H1 (cell line): ENCODE results near the gene MED23. TPM values are rescaled to one million over a fixed set of nuclear protein-coding genes. Genes with fewer than 3 reads are reported as not detected.
A peak's percentile ranks its signal among the peaks of the same experiment; 100 is the strongest.

Experiments used
- CTCF ChIA-PET: fragments of 300-600 bp; sonication (Branson Sonifier 250); formaldehyde crosslinking; loops from one replicate; lab custom pipeline; 2021; ENCODE audit not compliant: partially characterized antibody; lab: Charles Lee
- POLR2A ChIA-PET: fragments of 300-600 bp; sonication (Branson Sonifier 250); formaldehyde crosslinking; loops from one replicate; lab custom pipeline; 2021; ENCODE audit warnings: inconsistent platforms; ENCODE audit not compliant: partially characterized antibody; lab: Charles Lee
- DNase-seq, 2 experiments: peaks; one replicate each; pipeline versions ENCODE4 v3.0.0 to v3.0.0-alpha.2; 2010 to 2022; ENCODE audit warnings: low spot score in 2 of 2, low read depth in 1 of 2, mixed read lengths in 1 of 2
- FAIRE-seq: peaks from 2 replicates; lab custom pipeline; 2011; peaks lifted over from hg19 to GRCh38; lab: Jason Lieb, UNC
- H2AFZ ChIP-seq: 2 replicates; pipeline ENCODE4 v1.8.1; 2012; ENCODE audit warnings: low read length, inconsistent platforms
- H2AK5ac ChIP-seq: 2 replicates; pipeline ENCODE4 v1.6.1; 2013; ENCODE audit warnings: low read depth, low read length
- H2BK120ac ChIP-seq: replicated peaks from 2 replicates; pipeline ENCODE3; 2013; ENCODE audit warnings: low read depth, low read length, inconsistent platforms
- H2BK12ac ChIP-seq: 2 replicates; pipeline ENCODE4 v1.6.1; 2013; ENCODE audit warnings: low read depth, low read length
- H2BK15ac ChIP-seq: 2 replicates; pipeline ENCODE4 v1.6.1; 2013; ENCODE audit warnings: low read length
- H2BK20ac ChIP-seq: 2 replicates; pipeline ENCODE4 v1.6.1; 2013; ENCODE audit warnings: low read length
- H2BK5ac ChIP-seq: 2 replicates; pipeline ENCODE4 v1.6.1; 2013; ENCODE audit warnings: low read depth, low read length
- H3K14ac ChIP-seq: 2 replicates; pipeline ENCODE4 v1.6.1; 2013; ENCODE audit warnings: inconsistent platforms; ENCODE audit not compliant: insufficient read length
- H3K18ac ChIP-seq: 2 replicates; pipeline ENCODE4 v1.6.1; 2013; ENCODE audit warnings: low read length; ENCODE audit errors: extremely low read depth
- H3K23ac ChIP-seq: 2 replicates; pipeline ENCODE4 v1.6.1; 2013; ENCODE audit warnings: inconsistent platforms; ENCODE audit not compliant: insufficient read length
- H3K23me2 ChIP-seq: 2 replicates; pipeline ENCODE4 v1.6.1; 2013; ENCODE audit warnings: low read depth, low read length
- H3K27ac ChIP-seq: 2 replicates; pipeline ENCODE4 v1.6.1; 2011; ENCODE audit warnings: low read depth, low read length, inconsistent platforms
- H3K27me3 ChIP-seq, 4 experiments: replicated peaks in 1 of 4; 1 replicate in 1 of 4; 2 replicates in 3 of 4; pipeline versions ENCODE4 v1.6.1 to v1.8.1; 2011 to 2013; ENCODE audit warnings: low read length in 3 of 4, mild to moderate bottlenecking in 3 of 4, inconsistent platforms in 2 of 4, mixed read lengths in 2 of 4, moderate library complexity in 1 of 4; ENCODE audit not compliant: control insufficient read depth in 3 of 4, insufficient read depth in 3 of 4; ENCODE audit errors: extremely low read depth in 1 of 4
- H3K36me3 ChIP-seq, 4 experiments: 2 replicates each; pipeline versions ENCODE4 v1.6.1 to v1.8.1; 2011 to 2013; ENCODE audit warnings: mild to moderate bottlenecking in 4 of 4, low read length in 3 of 4, moderate library complexity in 2 of 4, control low read depth in 1 of 4, inconsistent platforms in 1 of 4; ENCODE audit not compliant: insufficient read depth in 4 of 4, control insufficient read depth in 2 of 4
- H3K4ac ChIP-seq: replicated peaks from 2 replicates; pipeline ENCODE3; 2013; ENCODE audit warnings: low read length, low read depth, mixed read lengths, inconsistent platforms; ENCODE audit not compliant: insufficient read length
- H3K4me1 ChIP-seq, 4 experiments: replicated peaks in 1 of 4; 1 replicate in 1 of 4; 2 replicates in 3 of 4; pipeline versions ENCODE4 v1.6.1 to v1.8.1; 2011 to 2013; ENCODE audit warnings: low read length in 3 of 4, inconsistent platforms in 2 of 4, mixed read lengths in 1 of 4; ENCODE audit not compliant: insufficient read depth in 4 of 4, control insufficient read depth in 3 of 4
- H3K4me2 ChIP-seq, 2 experiments: 2 replicates each; pipeline versions ENCODE4 v1.6.1 to v1.8.1; 2011 to 2013; ENCODE audit warnings: low read depth in 2 of 2, low read length in 2 of 2, control low read depth in 1 of 2, inconsistent platforms in 1 of 2, mild to moderate bottlenecking in 1 of 2; ENCODE audit not compliant: insufficient read depth in 1 of 2
- H3K4me3 ChIP-seq, 4 experiments: fragments of 200-600, 300-600 bp in 1 of 4; sonication (generic), shearing (Covaris generic), sonication (Bioruptor Twin) in 1 of 4; 2 replicates each; pipeline versions ENCODE4 v1.5.1 to v1.8.1; 2011 to 2016; ENCODE audit warnings: low read length in 4 of 4, low read depth in 3 of 4, control low read depth in 2 of 4, inconsistent platforms in 2 of 4, mild to moderate bottlenecking in 2 of 4, mixed read lengths in 1 of 4, moderate library complexity in 1 of 4; ENCODE audit not compliant: insufficient read depth in 2 of 4; ENCODE audit errors: extremely low read depth in 1 of 4
- H3K56ac ChIP-seq: replicated peaks from 2 replicates; pipeline ENCODE3; 2013; ENCODE audit warnings: low read depth, mild to moderate bottlenecking, mixed read lengths, low read length, inconsistent platforms; ENCODE audit not compliant: insufficient read length
- H3K79me1 ChIP-seq: 2 replicates; pipeline ENCODE4 v1.6.1; 2013; ENCODE audit warnings: low read depth, low read length, control low read depth
- H3K79me2 ChIP-seq, 2 experiments: 2 replicates each; pipeline versions ENCODE4 v1.6.1 to v1.8.1; 2012 to 2013; ENCODE audit warnings: low read length in 2 of 2, mild to moderate bottlenecking in 2 of 2, inconsistent platforms in 1 of 2; ENCODE audit not compliant: insufficient read depth in 2 of 2, control insufficient read depth in 1 of 2
- H3K9ac ChIP-seq, 4 experiments: replicated peaks in 1 of 4; 1 replicate in 1 of 4; 2 replicates in 3 of 4; pipeline versions ENCODE4 v1.6.1 to v1.8.1; 2011 to 2013; ENCODE audit warnings: low read depth in 3 of 4, low read length in 3 of 4, control low read depth in 2 of 4, mild to moderate bottlenecking in 2 of 4, moderate library complexity in 2 of 4, inconsistent platforms in 1 of 4; ENCODE audit errors: extremely low read depth in 1 of 4
- H3K9me3 ChIP-seq, 2 experiments: 2 replicates each; pipeline versions ENCODE4 v1.6.1 to v1.8.1; 2012 to 2013; ENCODE audit warnings: mild to moderate bottlenecking in 2 of 2, moderate library complexity in 2 of 2, control low read depth in 1 of 2, inconsistent platforms in 1 of 2, low read depth in 1 of 2, low read length in 1 of 2, mixed read lengths in 1 of 2; ENCODE audit not compliant: insufficient read depth in 2 of 2
- H4K20me1 ChIP-seq, 2 experiments: replicated peaks in 1 of 2; 2 replicates each; pipeline versions ENCODE3 to v1.8.1; 2011 to 2013; ENCODE audit warnings: inconsistent platforms in 2 of 2, low read length in 2 of 2, mild to moderate bottlenecking in 1 of 2; ENCODE audit not compliant: insufficient read depth in 2 of 2, control insufficient read depth in 1 of 2
- H4K5ac ChIP-seq: 2 replicates; pipeline ENCODE4 v1.6.1; 2013; ENCODE audit warnings: low read length, low read depth, mixed read lengths, inconsistent platforms; ENCODE audit not compliant: insufficient read length
- H4K8ac ChIP-seq: 2 replicates; pipeline ENCODE4 v1.8.0; 2013; ENCODE audit warnings: mild to moderate bottlenecking, moderate library complexity, low read length, inconsistent platforms; ENCODE audit not compliant: insufficient read depth; ENCODE audit errors: extremely low read depth
- H4K91ac ChIP-seq: replicated peaks from 2 replicates; pipeline ENCODE3; 2013; ENCODE audit warnings: low read length, mixed read lengths, inconsistent platforms; ENCODE audit not compliant: insufficient read length
- BRCA1 ChIP-seq: IDR thresholded peaks from 2 replicates; pipeline ENCODE4 v1.6.1; 2012; ENCODE audit warnings: low read depth, low read length, improper control_type of control experiment
- CBX8 ChIP-seq: fragments of 300-800, 300-1000 bp; sonication (generic); IDR thresholded peaks from 2 replicates; pipeline ENCODE4 v1.7.1; 2016; ENCODE audit warnings: low read depth, low read length, borderline replicate concordance
- CTBP2 ChIP-seq: IDR thresholded peaks from 2 replicates; pipeline ENCODE4 v1.7.0; 2011; ENCODE audit warnings: borderline replicate concordance, mild to moderate bottlenecking, moderate library complexity, mixed read lengths, low read length; ENCODE audit not compliant: insufficient read depth, insufficient read length
- EGR1 ChIP-seq: IDR thresholded peaks from 2 replicates; pipeline ENCODE4 v1.6.1; 2011; ENCODE audit warnings: low read depth, low read length, borderline replicate concordance
- JUND ChIP-seq: IDR thresholded peaks from 2 replicates; pipeline ENCODE4 v1.6.1; 2011; ENCODE audit warnings: mild to moderate bottlenecking, improper control_type of control experiment, low read length
- WGBS, 2 experiments: shearing (Covaris generic) in 1 of 2; methylation state at CpG; one replicate each; pipeline versions ENCODE4 v1.1.6 to v1.1.7; 2013 to 2015; ENCODE audit warnings: low lambda C conversion rate in 2 of 2, mixed read lengths in 2 of 2, inconsistent platforms in 1 of 2, low coverage in 1 of 2, missing lambda C conversion rate in 1 of 2; ENCODE audit not compliant: insufficient replicate concordance in 2 of 2, insufficient coverage in 1 of 2, insufficient read length in 1 of 2; ENCODE audit errors: extremely low coverage in 1 of 2, missing lambda C conversion rate in 1 of 2; 5-methylcytosine and 5-hydroxymethylcytosine counted together
- polyA plus RNA-seq, 7 experiments: library from polyadenylated mRNA; depleted of rRNA in 3 of 7; stranded (reverse) in 5 of 7; unstranded in 2 of 7; fragments of >200 nt in 5 of 7; fragments of 200-250 nt in 2 of 7; gene quantifications; 1 replicate in 5 of 7; 2 replicates in 1 of 7; 4 replicates in 1 of 7; pipeline versions ENCODE4 v1.2.1 to v1.2.3, GENCODE V29; 2011 to 2013; ENCODE audit warnings: missing spikeins in 2 of 7, mixed read lengths in 2 of 7
- total RNA-seq: library from RNA; stranded (reverse); fragmentation: NEBNext Ultra II Directional; extraction: Animal tissue kit (Norgen Biotek cat#: 25700); gene quantifications from 2 replicates; pipeline ENCODE4 v1.2.1, GENCODE V29; 2021
- TF ChIP-seq, protein P1 (sequence below): IDR thresholded peaks from 2 replicates; pipeline ENCODE4 v1.6.1; 2011; ENCODE audit warnings: low read depth, mild to moderate bottlenecking, low read length; ENCODE audit not compliant: insufficient read depth

Gene MED23
- total and polyA plus RNA-seq, 2 of the 8 experiments (the other 6 are each of a cell fraction or from before 2014, with no cell fraction given), result 10.5 to 13.0 TPM

DNA sequence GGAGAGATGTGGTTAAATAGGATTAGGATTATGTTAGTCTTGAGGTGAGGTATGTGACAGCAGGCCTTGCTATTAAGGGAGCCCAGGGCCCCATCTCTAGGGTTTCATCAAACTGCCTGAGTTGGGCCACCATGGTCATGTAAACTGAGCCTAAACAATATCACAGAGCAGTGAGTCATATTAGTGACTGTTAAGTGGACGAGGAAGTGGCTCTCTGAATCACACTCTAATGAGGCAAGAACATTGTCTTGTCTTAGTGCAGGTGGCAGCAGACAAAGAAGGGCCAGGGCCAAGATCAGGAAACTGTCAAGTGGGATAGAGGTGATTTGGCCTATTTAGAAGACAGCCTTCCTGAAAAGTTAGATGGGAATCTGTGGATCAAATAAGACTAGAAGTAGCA is 32.2 kb upstream of the MED23 start:
- ChIA-PET CTCF (interaction anchor here (1.7 kb wide), 1 partner anchor 35 kb away, joined by 4 read pairs; no protein-coding TSS in a partner anchor), POLR2A (no interaction called here)
- DNase-seq, result no peak

More for the DNA sequence above, 32.2 kb upstream of the MED23 start:
- Histone ChIP-seq H3K79me2 (no peaks in the 10 kb centered on the region), H2BK20ac (no peak overlapping the region), H3K4me2 (no peak overlapping the region), H3K4me3 (no peak overlapping the region), H3K4ac (no peak overlapping the region), H2BK5ac (no peak overlapping the region), H3K79me1 (no peaks in the 10 kb centered on the region), H2BK12ac (no peak overlapping the region), H3K9ac (no peak overlapping the region), H3K9me3 (no peaks in the 10 kb centered on the region), H3K27ac (no peak overlapping the region), H3K23me2 (no peaks in the 10 kb centered on the region), H3K4me1 (no peaks in the 10 kb centered on the region), H3K14ac (no peak overlapping the region), H2AK5ac (no peak overlapping the region), H3K23ac (no peak overlapping the region), H4K5ac (no peak overlapping the region), H3K18ac (no peak overlapping the region), H2BK15ac (no peak overlapping the region), H3K36me3 (no peaks in the 10 kb centered on the region), H4K91ac (no peak overlapping the region), H3K27me3 (no peaks in the 10 kb centered on the region; a peak in 1 of 7 replicates), H2BK120ac (no peak overlapping the region), H2AFZ (0 out of 2 replicates have a peak overlapping the region, but pooled peaks have one; percentile 1), H3K56ac (no peak overlapping the region), H4K20me1 (no peaks in the 10 kb centered on the region), H4K8ac (no peak overlapping the region)
- FAIRE-seq, result no peak
- TF ChIP-seq, protein P1, sequence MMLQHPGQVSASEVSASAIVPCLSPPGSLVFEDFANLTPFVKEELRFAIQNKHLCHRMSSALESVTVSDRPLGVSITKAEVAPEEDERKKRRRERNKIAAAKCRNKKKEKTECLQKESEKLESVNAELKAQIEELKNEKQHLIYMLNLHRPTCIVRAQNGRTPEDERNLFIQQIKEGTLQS, result no peak
- no peak for TF ChIP-seq BRCA1
- TF ChIP-seq CBX8, result no peak
- no peak for TF ChIP-seq JUND
- no peak for TF ChIP-seq CTBP2
- no peak for TF ChIP-seq EGR1
- 81% methylated on average over 1 of the region's 1 CpG; no CpG with 5 or more reads in 1 of the 2 experiments for WGBS, 2 experiments
